HG03565 (cell line): Measurements from ENCODE around the gene STUM.

Experiments used
- ATAC-seq: cut with Tn5 transposase; IDR thresholded peaks from one replicate; pipeline ENCODE4 v1.9.1; 2021; ENCODE audit warnings: mild to moderate bottlenecking, moderate library complexity; ENCODE audit not compliant: unreplicated experiment

STUM gene

DNA sequence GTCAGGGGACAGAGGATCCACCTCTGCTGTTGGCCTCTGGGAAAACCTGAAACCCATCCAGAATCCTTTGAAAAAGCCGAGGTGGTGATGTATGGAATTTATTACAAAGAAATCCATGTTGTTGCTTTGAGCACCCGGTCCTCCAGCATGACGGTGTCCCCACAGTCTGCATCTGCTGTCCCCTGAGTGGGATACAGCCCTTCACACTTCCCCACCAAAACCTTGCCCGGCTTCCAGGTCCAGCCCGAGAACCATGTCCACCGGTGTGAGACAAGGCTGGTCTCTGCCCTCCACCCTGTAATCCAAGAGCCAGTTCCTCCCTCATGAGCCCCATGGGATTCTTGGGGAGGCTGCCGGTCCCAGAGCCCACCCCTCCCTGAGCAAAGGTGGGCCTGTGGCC lies 70.5 kb downstream of the STUM start:
- ATAC-seq = no peak

DNA sequence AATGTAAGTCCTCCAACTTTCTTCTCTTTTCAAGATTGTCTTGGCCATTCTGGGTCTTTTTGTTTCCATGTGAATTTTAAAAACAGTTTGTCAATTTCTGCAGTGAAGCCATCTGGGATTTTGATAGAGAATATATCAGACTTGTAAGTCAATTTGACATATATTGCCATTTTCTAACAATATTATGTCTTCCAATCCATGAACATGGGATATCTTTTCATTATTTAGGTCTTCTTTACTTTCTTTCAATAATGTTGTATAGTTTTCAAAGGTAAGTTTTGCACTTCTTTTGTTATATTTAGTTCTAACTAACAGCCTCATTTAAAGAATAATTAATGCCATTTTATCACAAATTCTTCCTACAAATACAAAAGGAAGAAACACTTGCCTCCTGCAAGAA lies 73.4 kb downstream of the STUM start:
- no peak for ATAC-seq

DNA sequence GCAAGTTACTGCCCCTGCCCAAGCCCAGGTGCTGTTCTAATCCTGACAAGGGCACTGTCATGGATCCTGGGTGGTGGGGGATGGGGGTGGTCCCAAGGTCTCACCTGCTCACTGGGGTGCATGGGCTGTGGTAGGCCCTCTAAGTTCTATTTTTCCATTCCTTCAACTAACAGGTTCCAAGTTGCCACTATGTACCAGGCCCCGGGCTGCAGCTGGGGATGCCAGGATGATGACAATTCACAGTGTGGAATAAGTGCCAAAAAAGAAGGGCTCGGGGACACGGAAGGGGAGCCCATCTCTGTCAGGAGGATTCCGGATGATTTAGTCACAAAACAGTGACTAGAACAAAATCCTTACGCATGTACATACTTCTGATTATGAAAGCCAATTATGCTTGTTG lies 76.0 kb downstream of the STUM start:
- ATAC-seq = no peak

DNA sequence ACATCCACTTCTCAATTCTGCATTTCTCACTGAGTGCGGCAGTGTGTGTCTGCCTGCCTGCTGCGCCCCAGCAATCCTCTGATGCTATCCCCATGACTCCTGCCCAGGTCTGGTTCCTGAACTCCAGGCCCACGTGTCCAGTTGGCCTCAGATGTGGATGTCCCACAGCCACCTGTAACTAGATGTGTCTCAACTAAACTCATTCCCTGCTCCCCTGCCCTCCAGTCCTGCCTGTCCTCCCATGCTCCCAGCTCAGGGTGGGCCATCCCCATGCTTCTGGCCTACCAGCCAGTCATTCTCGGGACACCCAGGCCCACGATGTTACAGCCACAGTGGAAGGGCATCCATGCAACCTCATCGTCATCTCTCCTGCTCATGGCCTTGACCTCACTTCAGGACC lies 76.8 kb downstream of the STUM start:
- no peak for ATAC-seq

DNA sequence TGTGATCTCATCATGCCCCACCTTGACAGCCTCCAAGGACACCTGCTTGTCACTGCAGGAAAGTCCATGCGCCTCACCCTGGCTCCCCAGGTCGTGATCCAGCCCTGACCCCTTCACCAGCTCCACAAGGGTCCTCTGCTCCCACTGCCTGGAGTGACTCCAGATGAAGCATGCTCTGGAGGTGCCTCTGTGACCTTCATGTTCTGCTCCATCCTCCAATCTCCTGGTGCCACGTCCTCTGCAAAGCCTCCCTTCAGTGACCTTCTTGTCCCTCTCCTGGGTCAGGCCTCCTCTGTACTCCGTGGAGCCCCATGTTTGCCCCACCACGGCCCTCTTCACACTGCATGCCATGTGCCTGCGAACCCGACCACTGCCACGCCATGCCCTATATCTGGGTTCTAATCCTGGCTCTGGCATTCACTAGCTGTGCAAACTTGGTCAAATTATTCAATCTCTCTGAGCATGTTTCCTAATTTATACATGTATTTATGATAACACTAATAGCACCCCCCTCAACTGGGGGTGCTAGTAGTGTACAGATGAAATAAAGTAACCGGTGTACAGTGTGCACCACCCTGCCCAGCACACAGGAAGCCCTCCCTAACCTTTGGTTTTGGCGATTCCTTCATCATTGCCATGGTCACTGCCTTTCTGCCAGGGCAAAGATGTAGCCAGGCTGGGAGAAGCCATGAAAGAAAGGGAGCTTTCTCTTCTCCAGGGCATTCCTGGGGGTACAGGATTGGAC lies 77.4 kb downstream of the STUM start:
- no peak for ATAC-seq

DNA sequence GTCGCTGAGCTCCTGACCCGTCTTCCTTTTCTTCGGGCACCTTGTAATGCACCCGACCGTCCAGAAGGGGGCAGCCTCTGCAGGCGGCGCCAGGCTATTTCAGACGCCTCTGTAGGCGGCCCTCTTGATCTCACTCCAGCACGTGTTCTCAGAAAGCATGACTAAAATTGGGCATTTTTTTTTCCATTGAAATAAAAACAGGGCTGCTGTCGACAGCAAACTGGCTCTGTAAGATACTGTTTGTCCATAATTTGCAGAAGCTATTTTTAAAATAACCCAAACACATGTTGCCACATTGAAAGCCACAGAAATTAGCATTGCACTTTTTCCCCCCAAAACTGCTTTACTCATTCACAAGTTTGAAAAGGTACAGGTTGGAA lies 78.0 kb downstream of the STUM start:
- no peak for ATAC-seq

DNA sequence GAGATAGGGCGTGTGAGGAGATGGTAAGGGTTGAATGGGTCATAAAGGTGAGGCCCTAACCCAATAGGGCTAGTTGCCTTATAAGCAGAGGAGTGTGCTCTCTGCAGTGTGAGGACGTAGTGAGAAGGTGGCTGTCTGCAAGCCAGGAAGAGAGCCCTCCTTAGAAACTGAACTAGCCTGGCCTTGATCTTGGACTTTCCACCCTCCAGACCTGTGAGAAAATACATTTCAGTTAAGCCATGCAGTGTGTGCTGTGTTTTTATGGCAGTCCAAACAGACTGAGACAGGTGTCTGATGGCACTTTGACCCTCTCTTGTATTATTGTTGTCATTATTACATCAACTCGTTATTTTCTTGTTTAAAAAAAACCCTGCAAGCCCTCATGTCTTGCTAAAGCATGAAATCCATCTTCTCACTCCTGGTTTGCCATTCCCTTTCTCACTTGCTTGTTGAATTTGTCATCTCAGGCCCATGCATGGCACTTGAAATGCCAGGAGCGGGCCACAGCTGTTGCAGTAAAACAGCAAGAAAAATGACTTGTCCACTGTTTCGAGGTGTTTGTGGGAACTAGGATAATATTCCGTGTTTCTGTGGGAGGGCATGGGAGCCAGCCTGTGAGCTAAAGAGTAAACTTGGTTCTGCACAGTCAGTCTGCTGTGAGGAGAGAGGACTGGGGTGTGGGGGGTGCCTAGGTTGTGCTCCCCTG lies 78.6 kb downstream of the STUM start:
- ATAC-seq = no peak

DNA sequence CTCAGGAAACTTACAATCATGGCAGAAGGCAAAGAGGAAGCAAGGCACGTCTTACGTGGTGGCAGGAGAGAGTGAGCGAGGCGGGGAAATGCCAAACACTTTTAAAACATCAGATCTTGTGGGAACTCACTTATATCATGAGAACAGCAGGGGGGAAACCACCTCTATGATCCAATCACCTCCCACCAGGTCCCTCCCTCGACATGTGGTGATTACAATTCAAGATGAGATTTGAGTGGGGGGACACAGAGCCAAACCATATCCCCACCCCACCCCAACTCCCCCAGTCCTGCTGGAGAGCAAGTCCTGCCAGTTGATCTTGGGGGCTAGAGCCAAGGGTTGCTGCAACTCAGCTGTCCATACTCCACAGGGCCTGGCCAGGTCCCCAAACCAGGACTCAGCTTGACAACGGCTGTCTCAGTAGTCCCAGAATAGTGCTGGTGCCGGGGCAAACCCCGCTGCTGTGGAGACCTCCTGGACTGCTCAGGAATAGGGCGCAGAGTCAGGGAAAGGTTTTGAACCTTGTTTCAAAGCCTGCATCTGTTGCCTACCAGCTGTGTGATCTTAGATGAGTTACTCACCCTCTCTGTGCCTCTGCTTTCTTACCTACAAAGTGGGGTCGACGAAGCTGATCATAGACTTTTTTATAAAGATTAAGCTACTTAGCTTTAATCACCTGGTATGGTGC lies 79.5 kb downstream of the STUM start:
- ATAC-seq = no peak

DNA sequence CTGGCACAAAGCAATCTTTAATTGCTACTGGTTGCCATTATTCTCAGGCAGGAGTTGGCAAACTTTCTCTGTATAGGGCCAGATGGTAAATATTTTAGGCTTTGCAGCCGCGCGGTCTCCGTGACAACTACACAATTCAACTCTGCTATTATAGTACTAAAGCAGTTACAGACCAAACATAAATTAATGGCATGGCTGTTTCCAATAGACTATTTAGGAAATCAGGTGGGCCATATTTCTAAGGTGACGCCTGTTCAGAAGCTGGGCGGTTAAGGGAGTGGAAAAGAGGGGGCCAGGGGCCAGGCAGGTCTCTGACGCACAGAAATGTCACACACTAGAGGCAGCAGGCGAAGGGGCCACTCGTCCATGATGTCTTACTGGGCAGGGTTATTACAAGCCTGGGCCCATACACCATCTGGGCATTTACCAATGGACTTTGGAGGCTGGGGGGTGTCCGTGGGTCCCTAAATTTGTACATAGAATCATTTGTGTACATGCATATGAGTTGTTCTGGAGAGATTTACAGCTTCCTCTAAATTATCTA lies 80.1 kb downstream of the STUM start:
- ATAC-seq = no peak

DNA sequence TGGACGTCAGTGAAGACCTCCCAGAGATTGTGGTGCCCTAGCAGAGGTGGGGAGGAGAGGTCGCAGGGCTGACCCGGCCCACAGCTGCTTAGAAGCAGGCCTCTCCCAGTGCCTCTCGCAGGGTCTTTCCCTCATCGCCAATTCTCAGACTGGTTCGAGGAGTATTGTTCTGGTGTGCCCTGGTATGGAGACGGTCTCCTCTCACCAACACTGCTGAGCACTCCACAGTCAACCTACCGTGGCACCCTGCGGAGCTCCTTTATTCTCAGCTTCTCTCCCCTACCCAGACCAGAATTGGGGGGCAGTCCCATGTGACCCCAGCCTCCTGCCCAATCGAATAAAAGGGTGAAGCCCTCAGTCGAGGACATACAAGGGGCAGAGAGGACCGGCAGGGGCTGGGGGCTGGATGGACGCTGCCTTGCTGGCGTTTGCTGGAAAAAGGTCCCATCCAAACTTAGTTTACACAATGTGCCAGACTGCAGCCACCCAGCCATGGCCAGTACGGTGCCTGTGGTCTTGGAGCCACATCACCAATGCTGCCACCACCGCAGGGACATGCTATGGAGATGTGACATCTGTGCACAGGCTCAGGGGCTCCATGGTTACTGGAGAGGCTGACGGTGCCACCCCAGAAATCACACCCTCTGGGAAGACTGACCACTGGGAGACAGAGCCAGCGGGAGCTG lies 80.8 kb downstream of the STUM start:
- ATAC-seq = no peak

DNA sequence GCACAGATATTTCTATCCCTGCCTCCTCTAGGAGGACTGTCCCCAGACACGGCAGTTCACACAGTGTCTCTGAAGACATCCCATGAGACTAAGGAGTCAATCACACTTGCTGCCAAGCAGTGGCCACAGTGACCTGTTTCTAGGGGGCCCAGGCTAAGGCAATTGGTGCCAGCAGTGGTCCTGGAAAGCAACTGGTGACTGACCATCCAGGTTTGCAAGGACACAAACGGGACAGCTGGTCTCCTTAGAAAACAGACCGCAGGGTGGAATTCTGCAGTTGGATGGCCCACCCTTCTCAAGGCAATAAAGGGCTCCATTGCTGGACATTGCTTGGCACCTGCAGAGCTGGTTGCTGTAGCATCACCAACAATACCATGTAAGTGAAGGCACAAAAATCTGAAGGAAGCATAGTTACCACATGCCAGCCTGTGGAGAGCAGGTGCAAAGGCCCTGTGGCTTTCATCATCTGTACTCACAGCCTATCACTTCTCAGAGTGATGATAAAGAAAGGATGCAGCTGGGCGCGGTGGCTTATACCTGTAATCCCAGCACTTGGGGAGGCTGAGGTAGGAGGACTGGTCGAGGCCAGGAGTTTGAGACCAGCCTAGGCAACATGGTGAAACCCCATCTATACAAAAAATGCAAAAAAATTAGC lies 81.5 kb downstream of the STUM start:
- no peak for ATAC-seq

DNA sequence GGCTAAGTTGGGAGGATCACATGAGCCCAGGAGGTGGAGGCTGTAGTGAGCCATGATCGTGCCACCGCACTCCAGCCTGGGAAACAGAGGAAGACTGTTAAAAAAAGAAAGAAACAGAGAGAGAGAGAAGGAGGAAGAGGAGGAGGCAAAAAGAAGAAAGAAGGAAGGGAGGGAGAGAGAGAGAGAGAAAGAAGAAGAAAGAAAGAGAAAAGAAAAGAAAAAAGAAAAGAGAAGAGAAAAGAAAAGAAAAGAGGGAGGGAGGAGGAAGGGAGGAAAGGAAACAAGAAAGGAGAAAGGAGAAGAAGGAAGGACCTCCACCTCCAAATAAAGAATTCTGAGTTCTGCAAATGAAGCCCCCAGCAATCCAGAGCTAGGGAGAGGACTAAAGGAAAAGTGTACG lies 82.0 kb downstream of the STUM start:
- no peak for ATAC-seq

DNA sequence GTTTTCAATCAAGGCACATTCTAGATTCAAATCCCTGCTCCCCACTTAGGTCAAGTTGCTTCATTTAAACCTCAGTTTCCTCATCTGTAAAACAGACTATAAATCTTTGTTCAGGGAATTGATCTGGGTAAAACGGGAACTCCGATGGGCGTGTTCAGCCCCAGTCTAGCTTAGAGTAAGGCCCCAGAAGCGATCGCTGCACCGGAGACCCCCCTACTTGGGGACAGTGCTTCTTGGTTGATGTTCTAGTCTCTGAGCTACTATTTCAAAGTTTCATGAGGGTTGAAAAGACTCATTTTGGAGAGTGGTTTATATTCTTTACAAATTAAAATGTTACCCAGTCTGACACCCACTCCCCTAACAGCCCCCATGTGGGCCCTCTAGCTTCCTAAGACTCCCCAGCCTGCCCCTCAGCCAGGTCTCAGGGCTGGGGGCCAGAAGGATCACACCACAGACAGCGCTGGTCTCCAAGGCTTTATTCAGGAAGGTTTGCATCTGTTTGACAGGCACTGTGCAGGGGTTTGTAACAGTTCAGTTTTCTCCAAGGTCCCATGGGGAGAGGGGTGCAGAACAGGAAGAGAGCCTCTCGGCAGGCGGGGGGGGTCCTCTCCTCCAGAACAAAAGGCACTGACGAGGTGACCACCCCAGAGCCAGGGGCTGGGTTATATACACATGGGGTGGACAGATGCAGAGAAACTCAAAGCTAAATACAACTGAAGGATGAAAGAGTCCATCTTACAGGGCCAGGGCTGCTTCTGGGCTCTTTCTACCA lies 82.9 kb downstream of the STUM start:
- ATAC-seq = no peak

DNA sequence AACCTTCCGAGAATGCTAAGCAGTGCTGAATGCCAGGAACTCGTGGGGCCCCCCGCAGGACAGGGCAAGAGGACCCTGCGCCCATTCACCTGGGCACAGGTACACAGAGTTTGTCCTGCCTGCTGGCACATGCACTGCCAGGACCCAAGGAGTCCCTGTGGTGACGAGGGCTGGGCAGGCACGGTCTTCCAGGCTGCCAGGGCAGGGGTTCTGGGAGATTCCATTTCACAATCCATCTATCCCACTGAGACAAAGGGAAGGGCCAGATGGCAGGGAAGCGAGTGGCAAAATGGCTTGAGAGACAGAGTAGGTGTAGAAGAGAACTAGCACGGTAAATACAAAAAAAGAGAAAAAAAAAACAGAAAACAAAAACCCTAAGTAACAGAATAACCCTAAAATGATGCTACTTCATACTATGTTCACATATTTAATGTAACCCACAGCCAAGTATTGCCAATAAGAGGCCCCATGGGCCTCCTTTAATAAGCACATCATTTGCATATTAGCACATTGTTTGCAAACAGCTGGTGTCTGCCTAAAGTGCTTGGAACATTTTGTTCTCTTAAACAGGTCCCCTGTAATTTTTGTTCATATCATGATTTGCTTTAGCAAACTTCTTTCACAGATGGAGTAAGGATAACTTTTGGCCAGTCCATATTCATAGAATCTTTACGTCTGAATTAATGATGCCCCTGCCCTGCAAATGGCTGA lies 83.8 kb downstream of the STUM start:
- no peak for ATAC-seq

DNA sequence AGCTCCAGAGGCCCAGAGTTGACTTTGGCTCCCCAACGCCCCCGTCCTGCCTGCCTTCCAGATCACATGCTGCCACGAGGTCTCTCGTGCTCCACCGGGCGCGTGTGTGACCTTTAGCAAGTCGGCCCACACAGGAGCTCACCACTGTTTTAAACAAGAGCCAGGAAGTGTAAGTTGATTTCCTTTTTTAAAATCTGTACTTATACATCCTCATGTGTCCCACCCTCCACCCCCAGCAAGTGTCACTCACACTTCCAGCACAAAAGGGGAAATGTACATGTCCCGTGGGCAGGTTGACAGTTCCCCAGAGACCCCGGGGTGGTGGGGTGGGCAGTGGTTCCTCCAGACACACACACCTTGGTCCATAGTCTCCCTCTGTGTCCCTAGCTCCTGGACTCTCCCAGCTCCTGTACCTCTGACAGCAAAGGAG lies 84.4 kb downstream of the STUM start:
- no peak for ATAC-seq

DNA sequence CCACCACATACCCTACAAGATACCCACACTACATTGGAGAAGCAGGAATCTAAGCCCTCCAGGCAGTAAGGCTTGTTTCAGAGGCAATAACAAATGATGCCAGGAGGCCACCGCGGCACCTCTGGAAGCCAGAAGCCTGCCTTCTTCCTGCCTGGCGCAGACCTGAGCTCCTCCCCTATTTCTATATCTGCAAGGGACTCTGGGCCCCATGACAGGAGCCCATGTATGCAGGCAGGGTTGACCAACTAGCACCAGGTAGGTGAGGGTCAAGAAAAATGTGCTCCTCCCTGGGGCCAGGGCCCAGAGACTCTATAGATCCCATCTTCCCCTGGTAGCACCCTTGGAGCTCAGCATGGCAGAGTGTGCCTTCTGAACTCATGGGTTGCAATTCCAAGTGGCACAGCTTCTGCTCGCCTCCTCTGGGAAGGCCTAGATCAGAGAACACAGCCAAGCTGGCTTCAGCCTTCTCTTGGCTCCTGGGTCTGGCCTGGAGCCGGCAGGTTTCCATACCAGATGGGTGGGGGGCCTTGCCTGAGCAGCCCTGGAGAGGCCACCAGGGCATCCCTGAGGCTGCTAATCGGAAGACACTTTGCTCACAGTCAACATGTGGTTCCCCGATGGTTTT lies 85.1 kb downstream of the STUM start:
- no peak for ATAC-seq

DNA sequence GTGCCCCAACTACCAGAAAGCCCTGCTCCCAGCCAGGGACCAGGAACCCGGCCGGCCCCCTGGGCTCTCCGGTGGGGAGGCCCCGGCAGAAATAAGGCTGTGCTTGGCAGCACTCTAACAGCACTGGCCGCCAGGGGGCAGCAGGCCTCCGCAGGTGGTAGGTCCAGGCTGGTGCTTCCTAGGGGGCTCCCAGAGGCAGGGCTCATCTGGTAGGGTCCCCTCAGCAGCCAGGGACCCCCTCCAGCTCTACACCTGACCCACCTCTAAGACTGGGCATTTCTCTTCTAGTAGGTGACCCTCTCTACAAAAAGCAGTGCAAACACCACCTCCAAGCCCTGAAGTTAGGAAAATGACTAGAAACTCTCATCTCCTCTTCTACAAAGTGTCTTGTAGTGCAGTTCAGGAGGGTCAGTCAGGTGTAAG lies 85.6 kb downstream of the STUM start:
- peak; percentile 77 for ATAC-seq

DNA sequence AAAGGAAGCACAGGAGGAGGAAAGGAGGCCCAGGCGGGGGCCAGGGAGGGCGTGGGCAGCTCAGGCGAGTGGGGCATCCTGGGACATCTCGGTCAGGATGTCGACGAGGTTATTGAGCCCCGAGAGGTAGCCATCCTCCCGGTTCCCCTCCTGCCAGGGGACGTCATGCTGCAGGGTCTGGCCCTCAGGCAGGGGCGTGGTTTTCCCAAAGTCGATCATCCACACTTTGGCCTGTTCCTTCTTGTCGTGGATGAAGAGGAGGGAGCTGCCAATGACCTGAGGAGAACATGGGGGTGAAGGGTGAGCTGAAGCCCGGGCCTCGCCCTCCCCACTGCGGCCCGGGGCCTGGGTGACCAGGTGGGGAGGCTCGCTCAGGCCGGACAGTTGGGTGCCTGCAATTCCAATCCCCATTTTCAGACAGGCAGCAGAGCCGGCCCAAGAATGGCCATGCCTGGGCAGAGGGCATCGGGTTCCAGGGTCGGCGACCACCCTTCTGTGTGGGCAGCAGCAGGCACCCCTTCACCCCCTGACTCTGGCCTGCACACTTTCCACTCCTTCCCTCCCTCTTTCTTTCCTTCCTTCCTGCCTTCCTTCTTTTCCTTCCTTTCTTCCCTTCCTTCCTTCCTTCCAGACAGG lies 86.2 kb downstream of the STUM start:
- ATAC-seq = no peak
